GM12878 (cell line): ENCODE measurements around the gene ABI2. TPM values are rescaled to one million over a fixed set of nuclear protein-coding genes. Genes with fewer than 3 reads are reported as not detected.

Source experiments
- ATAC-seq: fragments of 200-7000 bp; cut with Tn5 transposase; 3 replicates; pipeline ENCODE4 v1.9.1; 2020; ENCODE audit warnings: mild to moderate bottlenecking, moderate library complexity
- BruUV-seq: library from RNA; stranded (reverse); fragments of 400-500 nt; replicated peaks from 2 replicates; lab custom pipeline; 2021; lab: Mats Ljungman, UMichigan
- CTCF ChIA-PET: fragments of 300-600 bp; sonication (Branson Sonifier 250); formaldehyde crosslinking; extraction: SDS; loops from one replicate; lab custom pipeline; 2021; ENCODE audit warnings: inconsistent platforms; lab: Yijun Ruan, JAX
- POLR2A ChIA-PET: fragments of 350-600 bp; formaldehyde crosslinking; extraction: SDS; loops from one replicate; lab custom pipeline; 2021; ENCODE audit warnings: inconsistent platforms; lab: Charles Lee
- RAD21 ChIA-PET: fragments of 300-600 bp; sonication (Branson Sonifier 250); formaldehyde crosslinking; loops from one replicate; lab custom pipeline; 2023; ENCODE audit warnings: antibody characterized with exemption; ENCODE audit not compliant: unreplicated experiment; lab: Charles Lee
- SMC1A ChIA-PET: fragments of 300-600 bp; sonication (Branson Sonifier 250); formaldehyde crosslinking; loops from one replicate; lab custom pipeline; 2023; ENCODE audit not compliant: unreplicated experiment, uncharacterized antibody; lab: Charles Lee
- DNase-seq: peaks from one replicate; pipeline ENCODE4 v3.0.0-alpha.2; 2011; ENCODE audit warnings: low read depth, low spot score
- FAIRE-seq: peaks from 3 replicates; lab custom pipeline; 2011; peaks lifted over from hg19 to GRCh38; lab: Jason Lieb, UNC
- H2AFZ ChIP-seq: 2 replicates; pipeline ENCODE4 v1.6.0; 2011; ENCODE audit warnings: low read depth, low read length, control low read depth; ENCODE audit not compliant: control insufficient read depth
- H3K27ac ChIP-seq: 2 replicates; pipeline ENCODE4 v1.5.1; 2011; ENCODE audit warnings: control low read depth; ENCODE audit not compliant: control insufficient read depth, insufficient read depth
- H3K27me3 ChIP-seq, 2 experiments: replicated peaks in 1 of 2; 2 replicates each; pipeline versions ENCODE4 v1.6.0 to v1.6.1; 2011; ENCODE audit warnings: low read length in 1 of 2; ENCODE audit not compliant: control insufficient read depth in 2 of 2, insufficient read depth in 2 of 2
- H3K36me3 ChIP-seq, 2 experiments: 2 replicates each; pipeline ENCODE4 v1.5.1; 2011; ENCODE audit warnings: low read length in 1 of 2; ENCODE audit not compliant: control insufficient read depth in 2 of 2, insufficient read depth in 2 of 2
- H3K4me1 ChIP-seq: 2 replicates; pipeline ENCODE4 v1.6.1; 2011; ENCODE audit warnings: mild to moderate bottlenecking, low read length, moderate library complexity, mixed read lengths; ENCODE audit not compliant: control insufficient read depth, insufficient read depth
- H3K4me2 ChIP-seq: 2 replicates; pipeline ENCODE4 v1.6.0; 2011; ENCODE audit warnings: control low read depth; ENCODE audit not compliant: control insufficient read depth, insufficient read depth
- H3K4me3 ChIP-seq: fragments of 200-600 bp; sonication (generic); 2 replicates; pipeline ENCODE4 v1.5.1; 2016
- H3K79me2 ChIP-seq: 2 replicates; pipeline ENCODE4 v1.6.0; 2011; ENCODE audit warnings: low read length; ENCODE audit not compliant: control insufficient read depth, insufficient read depth
- H3K9ac ChIP-seq: 2 replicates; pipeline ENCODE4 v1.8.0; 2011; ENCODE audit warnings: low read length, control low read depth, mixed read lengths; ENCODE audit not compliant: control insufficient read depth, insufficient read depth
- H3K9me3 ChIP-seq: replicated peaks from 3 replicates; pipeline ENCODE4 v1.5.1; 2011; ENCODE audit warnings: mild to moderate bottlenecking, low read length; ENCODE audit not compliant: control insufficient read depth, insufficient read depth
- H4K20me1 ChIP-seq: 2 replicates; pipeline ENCODE4 v1.6.0; 2011; ENCODE audit not compliant: control insufficient read depth, insufficient read depth
- CBFB ChIP-seq: IDR thresholded peaks from 2 replicates; pipeline ENCODE4 v1.6.1; 2016; ENCODE audit warnings: antibody characterized with exemption, low read depth
- MEF2A ChIP-seq: IDR thresholded peaks from 2 replicates; pipeline ENCODE4 v1.6.1; 2011; ENCODE audit warnings: low read depth, mild to moderate bottlenecking, low read length, moderate library complexity; ENCODE audit not compliant: insufficient read depth
- POLR2A ChIP-seq: IDR thresholded peaks from 2 replicates; pipeline ENCODE4 v1.6.1; 2011; ENCODE audit warnings: low read depth, mild to moderate bottlenecking, low read length
- POLR2AphosphoS2 ChIP-seq: IDR thresholded peaks from 2 replicates; pipeline ENCODE4 v1.6.1; 2011; ENCODE audit warnings: low read depth, mild to moderate bottlenecking, low read length, improper control_type of control experiment, moderate library complexity
- RB1 ChIP-seq: fragments of 450-650 bp; formaldehyde crosslinking; IDR thresholded peaks from 2 replicates; pipeline ENCODE4 v1.6.1; 2017; ENCODE audit warnings: mild to moderate bottlenecking, borderline replicate concordance
- ZNF217 ChIP-seq: fragments of 450-650 bp; IDR thresholded peaks from 2 replicates; pipeline ENCODE4 v1.6.1; 2017; ENCODE audit warnings: antibody characterized with exemption, mild to moderate bottlenecking
- WGBS: methylation state at CpG from one replicate; pipeline ENCODE4 v1.1.6; 2016; ENCODE audit warnings: low lambda C conversion rate; ENCODE audit not compliant: insufficient replicate concordance, insufficient coverage; ENCODE audit errors: missing lambda C conversion rate; 5-methylcytosine and 5-hydroxymethylcytosine counted together
- in situ Hi-C: fragments of 300-500 bp; cut with MboI; formaldehyde crosslinking; loops from 9 replicates; pipeline ENCODE4 v1.14.3; 2018; ENCODE audit warnings: mixed read lengths
- intact Hi-C: fragments of 100-400 bp; cut with micrococcal nuclease; formaldehyde crosslinking; loops from one replicate; pipeline ENCODE4 v1.14.2; 2022; ENCODE audit not compliant: unreplicated experiment
- polyA plus RNA-seq, 11 experiments: library from polyadenylated mRNA; depleted of rRNA in 4 of 11; unstranded in 6 of 11; stranded (reverse) in 5 of 11; fragments of >200 nt; fragmentation: Nextera tagmentation in 4 of 11; fragmentation: Illumina TruSeq in 1 of 11; extraction: Ambion mirVana in 4 of 11; extraction: Trizol in 1 of 11; gene quantifications; 1 replicate in 1 of 11; 2 replicates in 10 of 11; pipeline versions ENCODE4 v1.2.1 to v1.2.3, GENCODE V29; 2011 to 2016; ENCODE audit warnings: inconsistent platforms in 2 of 11, missing spikeins in 2 of 11, low read depth in 1 of 11
- total RNA-seq, 4 experiments: library from RNA; depleted of rRNA in 3 of 4; stranded (reverse); fragments of >200 nt in 3 of 4; fragmentation: Illumina TruSeq in 1 of 4; extraction: Trizol in 1 of 4; gene quantifications; 2 replicates each; pipeline versions ENCODE4 v1.2.1 to v1.2.3, GENCODE V29; 2013 to 2021
- TF ChIP-seq, protein P1 (sequence below): fragments of 450-650 bp; IDR thresholded peaks from 2 replicates; pipeline ENCODE4 v1.6.1; 2017; ENCODE audit warnings: mild to moderate bottlenecking
- TF ChIP-seq, protein P2 (sequence below): IDR thresholded peaks from 2 replicates; pipeline ENCODE4 v1.6.1; 2012; ENCODE audit warnings: improper control_type of control experiment, low read depth, low read length; ENCODE audit not compliant: insufficient replicate concordance

ABI2 gene
- total and polyA plus RNA-seq, 10 of the 15 experiments (the other 5 are each of a cell fraction or from before 2014, with no cell fraction given): 8.9 to 44.5 (median 30.3) TPM

DNA sequence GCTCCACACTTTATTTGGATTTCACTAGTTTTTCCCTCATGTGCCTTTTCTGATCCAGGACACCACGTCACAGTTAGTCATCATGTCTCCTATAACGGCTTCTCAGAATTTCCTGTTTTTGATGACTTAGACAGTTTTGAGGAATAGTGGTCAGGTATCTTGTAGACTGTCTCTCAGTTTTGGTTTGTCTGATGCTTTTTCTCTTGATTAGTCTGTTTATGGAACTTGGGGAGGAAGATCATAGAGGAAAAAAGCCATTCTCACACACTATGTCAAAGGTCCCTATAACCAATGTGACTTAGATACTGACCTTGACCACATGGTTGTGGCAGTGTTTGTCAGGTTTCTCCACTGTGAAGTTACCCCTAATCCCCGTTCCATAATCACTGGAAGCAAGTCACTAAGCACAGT is 117.9 kb downstream of the ABI2 start:
- Histone ChIP-seq H3K79me2 (no peaks in the 10 kb centered on the region), H4K20me1 (no peaks in the 10 kb centered on the region), H3K9ac (no peak overlapping the region), H3K27me3 (no peaks in the 10 kb centered on the region), H3K9me3 (no peaks in the 10 kb centered on the region), H3K4me2 (no peak overlapping the region), H3K36me3 (no peaks in the 10 kb centered on the region), H3K27ac (no peak overlapping the region), H2AFZ (no peak overlapping the region), H3K4me3 (no peak overlapping the region), H3K4me1 (no peaks in the 10 kb centered on the region)
- ATAC-seq (no peak), DNase-seq (no peak), FAIRE-seq (no peak)
- POLR2A ChIA-PET: no interaction called here
- SMC1A ChIA-PET: no interaction called here
- RAD21 ChIA-PET: no interaction called here
- 73% methylated on average over 3 of the region's 3 CpGs for WGBS
- CTCF ChIA-PET: interaction anchor here (1.8 kb wide), 1 partner anchor 8 kb away, joined by 4 read pairs; no protein-coding TSS in a partner anchor
- no TSS peak for BruUV-seq
- in situ Hi-C loops: loop anchor here (10.0 kb wide), 1 partner anchor 871 kb away; no protein-coding TSS in a partner anchor
- TF ChIP-seq RB1 (no peak), POLR2A (no peak), ZNF217 (no peak), CBFB (no peak), MEF2A (no peak), POLR2AphosphoS2 (no peak)
- TF ChIP-seq, protein P1, sequence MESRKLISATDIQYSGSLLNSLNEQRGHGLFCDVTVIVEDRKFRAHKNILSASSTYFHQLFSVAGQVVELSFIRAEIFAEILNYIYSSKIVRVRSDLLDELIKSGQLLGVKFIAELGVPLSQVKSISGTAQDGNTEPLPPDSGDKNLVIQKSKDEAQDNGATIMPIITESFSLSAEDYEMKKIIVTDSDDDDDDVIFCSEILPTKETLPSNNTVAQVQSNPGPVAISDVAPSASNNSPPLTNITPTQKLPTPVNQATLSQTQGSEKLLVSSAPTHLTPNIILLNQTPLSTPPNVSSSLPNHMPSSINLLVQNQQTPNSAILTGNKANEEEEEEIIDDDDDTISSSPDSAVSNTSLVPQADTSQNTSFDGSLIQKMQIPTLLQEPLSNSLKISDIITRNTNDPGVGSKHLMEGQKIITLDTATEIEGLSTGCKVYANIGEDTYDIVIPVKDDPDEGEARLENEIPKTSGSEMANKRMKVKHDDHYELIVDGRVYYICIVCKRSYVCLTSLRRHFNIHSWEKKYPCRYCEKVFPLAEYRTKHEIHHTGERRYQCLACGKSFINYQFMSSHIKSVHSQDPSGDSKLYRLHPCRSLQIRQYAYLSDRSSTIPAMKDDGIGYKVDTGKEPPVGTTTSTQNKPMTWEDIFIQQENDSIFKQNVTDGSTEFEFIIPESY: no peak
- TF ChIP-seq, protein P2, sequence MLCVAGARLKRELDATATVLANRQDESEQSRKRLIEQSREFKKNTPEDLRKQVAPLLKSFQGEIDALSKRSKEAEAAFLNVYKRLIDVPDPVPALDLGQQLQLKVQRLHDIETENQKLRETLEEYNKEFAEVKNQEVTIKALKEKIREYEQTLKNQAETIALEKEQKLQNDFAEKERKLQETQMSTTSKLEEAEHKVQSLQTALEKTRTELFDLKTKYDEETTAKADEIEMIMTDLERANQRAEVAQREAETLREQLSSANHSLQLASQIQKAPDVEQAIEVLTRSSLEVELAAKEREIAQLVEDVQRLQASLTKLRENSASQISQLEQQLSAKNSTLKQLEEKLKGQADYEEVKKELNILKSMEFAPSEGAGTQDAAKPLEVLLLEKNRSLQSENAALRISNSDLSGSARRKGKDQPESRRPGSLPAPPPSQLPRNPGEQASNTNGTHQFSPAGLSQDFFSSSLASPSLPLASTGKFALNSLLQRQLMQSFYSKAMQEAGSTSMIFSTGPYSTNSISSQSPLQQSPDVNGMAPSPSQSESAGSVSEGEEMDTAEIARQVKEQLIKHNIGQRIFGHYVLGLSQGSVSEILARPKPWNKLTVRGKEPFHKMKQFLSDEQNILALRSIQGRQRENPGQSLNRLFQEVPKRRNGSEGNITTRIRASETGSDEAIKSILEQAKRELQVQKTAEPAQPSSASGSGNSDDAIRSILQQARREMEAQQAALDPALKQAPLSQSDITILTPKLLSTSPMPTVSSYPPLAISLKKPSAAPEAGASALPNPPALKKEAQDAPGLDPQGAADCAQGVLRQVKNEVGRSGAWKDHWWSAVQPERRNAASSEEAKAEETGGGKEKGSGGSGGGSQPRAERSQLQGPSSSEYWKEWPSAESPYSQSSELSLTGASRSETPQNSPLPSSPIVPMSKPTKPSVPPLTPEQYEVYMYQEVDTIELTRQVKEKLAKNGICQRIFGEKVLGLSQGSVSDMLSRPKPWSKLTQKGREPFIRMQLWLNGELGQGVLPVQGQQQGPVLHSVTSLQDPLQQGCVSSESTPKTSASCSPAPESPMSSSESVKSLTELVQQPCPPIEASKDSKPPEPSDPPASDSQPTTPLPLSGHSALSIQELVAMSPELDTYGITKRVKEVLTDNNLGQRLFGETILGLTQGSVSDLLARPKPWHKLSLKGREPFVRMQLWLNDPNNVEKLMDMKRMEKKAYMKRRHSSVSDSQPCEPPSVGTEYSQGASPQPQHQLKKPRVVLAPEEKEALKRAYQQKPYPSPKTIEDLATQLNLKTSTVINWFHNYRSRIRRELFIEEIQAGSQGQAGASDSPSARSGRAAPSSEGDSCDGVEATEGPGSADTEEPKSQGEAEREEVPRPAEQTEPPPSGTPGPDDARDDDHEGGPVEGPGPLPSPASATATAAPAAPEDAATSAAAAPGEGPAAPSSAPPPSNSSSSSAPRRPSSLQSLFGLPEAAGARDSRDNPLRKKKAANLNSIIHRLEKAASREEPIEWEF: no peak
- intact Hi-C loops: no loop called here
